ENCODE data around the gene PHGDH. TPM values are rescaled to one million over a fixed set of nuclear protein-coding genes. Genes with fewer than 3 reads are reported as not detected.

PHGDH gene
- polyA plus RNA-seq, 1 donor (not counting 4 experiments of a cell fraction or from before 2014, with no cell fraction given): 40.3 TPM

GRCh38 chr1:119679223-119679622 lies 32.5 kb upstream of the PHGDH start:
- no peak overlapping the region for H3K4me3 ChIP-seq (ENCODE audit: control insufficient read depth in 2 of 3, extremely low read depth in 1 of 3, insufficient read depth in 2 of 3, low read depth in 1 of 3, low read length in 3 of 3)
- dilution Hi-C loops (cut with MboI; ENCODE audit: extremely low pct_ligation_motif_present, low sequenced_read_pairs): no loop called here
- TF ChIP-seq CTCF (optimal IDR thresholded peaks at IDR 0.05 in 1 of 3, IDR thresholded peaks at IDR 0.05 in 1 of 3, conservative IDR thresholded peaks at IDR 0.05 in 1 of 3; ENCODE audit: extremely low read depth in 1 of 3, insufficient read depth in 2 of 3, low read length in 3 of 3): no peak
- TF ChIP-seq EZH2 (IDR thresholded peaks at IDR 0.05; ENCODE audit: low read length): no peak
- H3K27ac ChIP-seq (ENCODE audit: control insufficient read depth, insufficient read depth, low read length): no peak overlapping the region
- no peaks in the 10 kb centered on the region for H3K9me1 ChIP-seq (ENCODE audit: control insufficient read depth, extremely low read depth, insufficient read depth, low read length)
- H2AFZ ChIP-seq (ENCODE audit: control insufficient read depth, low read length): no peak overlapping the region
- H3K4me2 ChIP-seq (ENCODE audit: control insufficient read depth, extremely low read depth, insufficient read depth, low read depth, low read length): no peak overlapping the region
- no peaks in the 10 kb centered on the region for H3K36me3 ChIP-seq (ENCODE audit: control insufficient read depth in 2 of 2, extremely low read depth in 1 of 2, insufficient read depth in 2 of 2, low read length in 2 of 2)
- peaks cover 26% of the 10 kb centered on the region for H3K4me1 ChIP-seq (ENCODE audit: control insufficient read depth, extremely low read depth, insufficient read depth, low read length)
- no peaks in the 10 kb centered on the region for H3K79me2 ChIP-seq (ENCODE audit: control insufficient read depth, insufficient read depth, low read length)
- H4K20me1 ChIP-seq (ENCODE audit: control insufficient read depth, extremely low read depth, insufficient read depth, low read length): no peaks in the 10 kb centered on the region
- DNase-seq (ENCODE audit: low read depth, low spot score) (no peak), FAIRE-seq (no peak)
- H3K9ac ChIP-seq (ENCODE audit: control insufficient read depth, extremely low read depth, insufficient read depth, low read length): no peak overlapping the region
- no peaks in the 10 kb centered on the region for H3K9me3 ChIP-seq (ENCODE audit: control insufficient read depth, low read depth, low read length)
- H3K27me3 ChIP-seq (ENCODE audit: control insufficient read depth, extremely low read depth, insufficient read depth, low read length): no peaks in the 10 kb centered on the region

GRCh38 chr1:119680193-119680592 lies 31.5 kb upstream of the PHGDH start:
- dilution Hi-C loops (cut with MboI; ENCODE audit: extremely low pct_ligation_motif_present, low sequenced_read_pairs): no loop called here
- Histone ChIP-seq H4K20me1 (ENCODE audit: control insufficient read depth, extremely low read depth, insufficient read depth, low read length) (no peaks in the 10 kb centered on the region), H3K9me3 (ENCODE audit: control insufficient read depth, low read depth, low read length) (no peaks in the 10 kb centered on the region), H3K27me3 (ENCODE audit: control insufficient read depth, extremely low read depth, insufficient read depth, low read length) (no peaks in the 10 kb centered on the region), H3K9ac (ENCODE audit: control insufficient read depth, extremely low read depth, insufficient read depth, low read length) (no peak overlapping the region), H3K79me2 (ENCODE audit: control insufficient read depth, insufficient read depth, low read length) (no peaks in the 10 kb centered on the region), H3K4me2 (ENCODE audit: control insufficient read depth, extremely low read depth, insufficient read depth, low read depth, low read length) (no peak overlapping the region), H3K4me3 (ENCODE audit: control insufficient read depth in 2 of 3, extremely low read depth in 1 of 3, insufficient read depth in 2 of 3, low read depth in 1 of 3, low read length in 3 of 3) (no peak overlapping the region), H3K9me1 (ENCODE audit: control insufficient read depth, extremely low read depth, insufficient read depth, low read length) (no peaks in the 10 kb centered on the region), H3K4me1 (ENCODE audit: control insufficient read depth, extremely low read depth, insufficient read depth, low read length) (peaks cover 20% of the 10 kb centered on the region), H3K27ac (ENCODE audit: control insufficient read depth, insufficient read depth, low read length) (no peak overlapping the region), H3K36me3 (ENCODE audit: control insufficient read depth in 2 of 2, extremely low read depth in 1 of 2, insufficient read depth in 2 of 2, low read length in 2 of 2) (no peaks in the 10 kb centered on the region), H2AFZ (ENCODE audit: control insufficient read depth, low read length) (no peak overlapping the region)
- TF ChIP-seq EZH2 (IDR thresholded peaks at IDR 0.05; ENCODE audit: low read length) (no peak), CTCF (optimal IDR thresholded peaks at IDR 0.05 in 1 of 3, IDR thresholded peaks at IDR 0.05 in 1 of 3, conservative IDR thresholded peaks at IDR 0.05 in 1 of 3; ENCODE audit: extremely low read depth in 1 of 3, insufficient read depth in 2 of 3, low read length in 3 of 3) (no peak)
- DNase-seq (ENCODE audit: low read depth, low spot score) (no peak), FAIRE-seq (no peak)

Data from keratinocyte (primary cell).